Brain microvascular endothelial cell (primary cell): ENCODE results near the gene CDH4.

Experiments
- DNase-seq: peaks from one replicate; pipeline ENCODE4 v3.0.0-alpha.2; 2020
- H3K27ac ChIP-seq: fragments of 250-450 bp; sonication (Bioruptor Pico); 2 replicates; pipeline ENCODE4 v1.5.1; 2020; ENCODE audit warnings: mild to moderate bottlenecking, moderate library complexity
- H3K27me3 ChIP-seq: fragments of 250-450 bp; sonication (Bioruptor Pico); replicated peaks from 2 replicates; pipeline ENCODE4 v1.5.1; 2020; ENCODE audit warnings: mild to moderate bottlenecking
- H3K36me3 ChIP-seq: fragments of 250-450 bp; sonication (Bioruptor Pico); replicated peaks from 2 replicates; pipeline ENCODE4 v1.5.1; 2020; ENCODE audit warnings: mild to moderate bottlenecking
- H3K4me3 ChIP-seq: 2 replicates; pipeline ENCODE4 v1.5.1; 2011; ENCODE audit warnings: low read depth, mild to moderate bottlenecking, control low read depth, low read length, moderate library complexity
- in situ Hi-C: cut with HindIII; loops from 2 replicates; pipeline ENCODE4 v1.10.0; 2017; ENCODE audit warnings: low sequenced_read_pairs, low pct_ligation_motif_present
- TF ChIP-seq, protein P1 (sequence below): IDR thresholded peaks from 2 replicates; pipeline ENCODE4 v1.5.1; 2011; ENCODE audit warnings: low read depth, mild to moderate bottlenecking, moderate library complexity, low read length, control low read depth, inconsistent platforms; ENCODE audit errors: missing control alignments

Gene CDH4

DNA sequence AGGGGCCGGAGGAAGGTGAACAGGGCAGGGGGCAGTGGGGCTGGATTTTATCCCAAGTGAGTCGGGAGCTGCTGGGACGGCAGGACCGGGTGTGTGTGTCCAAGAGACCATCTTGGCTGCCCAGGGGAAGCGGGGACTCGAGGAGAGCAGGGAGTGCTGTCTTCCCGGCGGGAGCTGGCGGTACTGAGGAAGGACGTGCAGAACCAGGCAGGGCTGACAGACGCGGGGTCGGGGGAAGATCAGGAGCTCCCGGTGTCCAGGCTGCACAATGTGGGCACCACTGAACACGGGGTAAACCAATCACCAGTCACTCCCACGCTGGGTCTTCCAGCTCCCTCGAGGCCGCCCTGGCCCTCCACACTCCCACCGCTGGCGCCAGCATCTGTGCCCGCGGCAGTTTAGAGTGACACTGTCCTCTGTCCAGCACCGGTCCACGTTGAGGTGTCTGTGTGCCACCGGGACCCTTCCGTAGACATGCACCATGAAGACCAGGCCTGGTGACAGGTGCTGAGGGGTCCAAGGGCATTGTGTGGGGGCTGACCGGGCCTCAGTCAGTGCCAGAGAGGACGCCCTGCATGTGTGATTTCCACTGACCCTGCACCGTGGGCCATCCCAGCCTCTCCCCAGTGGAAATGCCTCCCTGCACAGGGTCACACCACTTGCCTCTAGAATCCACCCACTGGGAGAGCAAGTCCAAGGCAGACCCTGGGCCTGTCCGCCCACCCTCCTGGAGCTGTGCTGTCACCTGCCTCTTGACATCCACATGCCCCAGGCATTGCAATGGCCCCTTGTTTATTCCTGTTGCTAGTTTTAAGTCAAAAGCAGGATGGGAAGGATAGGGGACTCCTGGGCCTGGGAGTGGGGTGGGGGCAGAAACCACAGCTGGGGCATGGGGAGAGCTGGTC lies 411.7 kb downstream of the CDH4 start:
- Histone ChIP-seq H3K36me3 (no peaks in the 10 kb centered on the region), H3K4me3 (no peak overlapping the region), H3K27ac (no peak overlapping the region), H3K27me3 (no peaks in the 10 kb centered on the region)
- DNase-seq, result no peak
- in situ Hi-C loops, result no loop called here
- TF ChIP-seq, protein P1, sequence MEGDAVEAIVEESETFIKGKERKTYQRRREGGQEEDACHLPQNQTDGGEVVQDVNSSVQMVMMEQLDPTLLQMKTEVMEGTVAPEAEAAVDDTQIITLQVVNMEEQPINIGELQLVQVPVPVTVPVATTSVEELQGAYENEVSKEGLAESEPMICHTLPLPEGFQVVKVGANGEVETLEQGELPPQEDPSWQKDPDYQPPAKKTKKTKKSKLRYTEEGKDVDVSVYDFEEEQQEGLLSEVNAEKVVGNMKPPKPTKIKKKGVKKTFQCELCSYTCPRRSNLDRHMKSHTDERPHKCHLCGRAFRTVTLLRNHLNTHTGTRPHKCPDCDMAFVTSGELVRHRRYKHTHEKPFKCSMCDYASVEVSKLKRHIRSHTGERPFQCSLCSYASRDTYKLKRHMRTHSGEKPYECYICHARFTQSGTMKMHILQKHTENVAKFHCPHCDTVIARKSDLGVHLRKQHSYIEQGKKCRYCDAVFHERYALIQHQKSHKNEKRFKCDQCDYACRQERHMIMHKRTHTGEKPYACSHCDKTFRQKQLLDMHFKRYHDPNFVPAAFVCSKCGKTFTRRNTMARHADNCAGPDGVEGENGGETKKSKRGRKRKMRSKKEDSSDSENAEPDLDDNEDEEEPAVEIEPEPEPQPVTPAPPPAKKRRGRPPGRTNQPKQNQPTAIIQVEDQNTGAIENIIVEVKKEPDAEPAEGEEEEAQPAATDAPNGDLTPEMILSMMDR, result no peak

DNA sequence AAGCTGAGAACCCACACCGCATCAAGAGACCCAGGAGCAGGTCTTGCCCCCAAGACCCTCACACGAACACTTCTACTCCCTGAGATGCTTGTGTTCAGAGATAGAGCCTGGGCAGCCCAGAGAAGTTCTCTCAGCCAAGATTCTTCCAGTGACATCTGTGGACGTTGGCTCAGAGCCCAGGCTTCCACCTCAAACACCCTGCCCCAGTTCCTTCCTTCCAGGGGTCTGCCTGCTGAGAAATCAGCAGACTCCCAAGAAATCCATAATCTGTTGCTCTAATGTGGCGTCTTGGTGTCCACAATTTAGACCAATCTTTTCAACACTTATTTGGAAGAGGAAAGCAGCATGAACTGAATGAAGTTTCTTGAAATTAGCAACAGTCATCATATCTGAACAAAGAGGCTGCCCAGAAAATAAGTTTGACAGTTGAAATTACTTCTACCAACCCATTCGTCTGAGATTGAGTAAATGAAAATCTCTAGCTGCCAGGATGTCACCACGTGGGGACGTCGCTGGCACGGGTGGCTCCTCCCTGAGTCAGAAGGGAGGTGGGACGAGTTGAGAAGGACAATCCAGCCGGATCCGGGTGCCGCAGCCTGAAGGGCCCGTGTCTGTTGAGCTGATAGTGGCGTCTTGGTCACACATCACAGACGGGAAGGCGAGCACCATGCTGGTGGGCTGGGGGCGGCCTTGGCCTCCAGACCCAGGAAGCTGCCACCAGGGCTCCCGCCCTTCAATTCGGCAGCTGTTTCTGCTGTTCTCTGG lies 412.7 kb downstream of the CDH4 start:
- no peaks in the 10 kb centered on the region for H3K36me3 ChIP-seq
- TF ChIP-seq, protein P1, result no peak
- no peak overlapping the region for H3K27ac ChIP-seq
- H3K4me3 ChIP-seq, result no peak overlapping the region
- DNase-seq, result no peak
- H3K27me3 ChIP-seq, result no peaks in the 10 kb centered on the region
- in situ Hi-C loops, result no loop called here

DNA sequence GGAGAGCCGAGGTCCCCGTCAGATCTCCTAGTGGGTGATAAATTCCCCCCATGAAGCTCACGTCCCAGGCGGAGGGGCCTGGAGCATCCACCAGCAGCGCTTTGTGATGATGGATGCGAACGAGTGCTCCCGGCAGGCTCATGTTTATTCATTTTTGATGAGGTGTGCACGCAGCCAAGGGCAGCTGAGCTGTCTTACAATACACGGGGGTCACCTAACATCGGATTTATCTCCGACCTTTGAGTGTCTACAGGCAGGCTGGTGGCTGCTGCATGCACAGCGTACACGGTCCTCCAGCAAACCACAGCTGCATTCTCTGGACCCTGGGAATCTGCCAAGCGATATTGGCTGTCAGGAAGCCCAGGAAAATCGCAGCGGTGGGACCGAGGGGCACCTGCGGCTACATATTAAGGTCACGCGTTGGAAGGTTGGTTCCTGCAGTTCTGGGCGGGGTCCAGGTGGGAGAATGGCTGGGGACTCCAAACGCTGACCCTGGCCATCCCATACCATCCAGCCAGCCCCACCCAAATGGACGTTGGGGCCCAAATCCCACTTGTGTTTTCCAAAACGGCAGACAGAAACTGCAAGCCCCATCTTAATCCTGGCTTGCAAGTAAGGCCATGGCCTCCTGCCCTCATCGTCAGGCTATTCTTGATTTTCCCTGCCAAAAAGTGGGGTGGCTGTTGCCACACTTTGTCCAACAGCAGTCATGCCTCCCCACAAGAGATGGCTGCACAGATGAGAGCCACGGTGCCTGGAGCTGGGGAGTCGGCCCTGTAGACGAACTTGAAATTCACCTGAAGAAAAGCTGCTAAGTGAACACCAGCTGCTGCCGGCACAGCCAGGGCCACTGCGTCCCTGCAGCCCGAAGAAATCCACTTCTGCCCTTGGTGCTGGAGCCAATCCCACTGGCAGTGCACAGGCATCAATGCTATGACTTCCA lies 413.7 kb downstream of the CDH4 start:
- no peak overlapping the region for H3K27ac ChIP-seq
- TF ChIP-seq, protein P1, result no peak
- no peaks in the 10 kb centered on the region for H3K27me3 ChIP-seq
- DNase-seq, result no peak
- H3K36me3 ChIP-seq, result no peaks in the 10 kb centered on the region
- H3K4me3 ChIP-seq, result no peak overlapping the region
- in situ Hi-C loops, result no loop called here

DNA sequence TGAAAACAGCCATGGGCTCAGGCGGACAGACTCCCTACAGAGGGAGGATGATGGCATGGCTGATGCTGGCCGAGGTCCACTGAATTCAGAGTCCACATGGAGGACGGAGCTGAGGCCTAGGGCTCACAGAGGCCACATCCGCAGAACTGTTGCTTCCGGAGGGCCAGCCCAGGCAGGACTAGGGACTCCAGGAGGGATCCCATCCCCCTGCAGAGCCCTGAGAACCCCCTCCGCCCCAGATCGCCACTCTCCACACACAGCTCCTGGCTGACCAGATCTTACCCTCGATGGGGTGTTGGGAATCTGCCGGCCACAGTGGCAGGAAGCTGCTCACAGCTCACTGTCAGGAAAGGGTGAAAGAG lies 414.4 kb downstream of the CDH4 start:
- no peaks in the 10 kb centered on the region for H3K27me3 ChIP-seq
- no peak for DNase-seq
- in situ Hi-C loops, result no loop called here
- H3K36me3 ChIP-seq, result no peaks in the 10 kb centered on the region
- H3K4me3 ChIP-seq, result no peak overlapping the region
- no peak overlapping the region for H3K27ac ChIP-seq
- TF ChIP-seq, protein P1, result no peak

DNA sequence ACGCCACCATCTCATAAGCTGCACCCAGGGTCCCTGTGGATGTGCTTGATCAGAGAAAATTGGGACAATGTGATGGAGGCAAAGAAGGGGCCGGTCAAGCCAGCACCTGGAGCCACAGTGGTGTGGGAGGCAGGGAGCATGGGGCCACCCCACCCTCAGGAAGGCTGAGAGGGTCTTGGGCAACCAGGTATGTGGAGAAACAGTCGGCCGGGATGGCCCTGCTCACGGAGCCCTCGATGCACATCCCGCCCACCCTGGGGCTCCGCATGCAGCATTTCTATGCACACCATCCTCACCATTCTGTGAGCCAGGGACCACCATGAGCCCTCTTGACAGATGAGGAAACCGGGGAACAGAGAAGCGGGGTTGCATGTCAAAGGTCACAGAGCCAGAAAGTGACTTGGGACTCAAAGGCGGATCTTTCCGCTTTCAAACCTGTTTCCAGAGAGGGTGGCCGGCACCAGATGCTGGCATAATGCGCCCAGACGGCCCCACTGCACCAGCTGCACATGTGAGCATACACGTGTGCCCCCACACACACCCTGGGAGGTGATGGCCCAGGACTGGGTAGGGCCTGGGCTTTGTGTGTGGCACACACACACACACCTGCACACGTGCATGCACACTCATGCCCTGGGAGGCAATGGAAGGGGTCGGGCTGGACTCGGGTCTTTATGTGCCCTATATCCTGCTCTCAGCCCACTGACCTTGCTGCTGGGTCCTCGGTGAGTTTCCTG lies 415.2 kb downstream of the CDH4 start:
- in situ Hi-C loops, result no loop called here
- H3K27me3 ChIP-seq, result no peaks in the 10 kb centered on the region
- H3K4me3 ChIP-seq, result no peak overlapping the region
- H3K27ac ChIP-seq, result no peak overlapping the region
- DNase-seq, result no peak
- TF ChIP-seq, protein P1, result no peak
- no peaks in the 10 kb centered on the region for H3K36me3 ChIP-seq
